ENCODE measurements around the gene SBNO2.
A peak's percentile ranks its signal among the peaks of the same experiment; 100 is the strongest.
"Not testable (repeated sequence)": the region's sequence is repeated elsewhere in the genome, so short reads cannot be mapped to it uniquely, and the experiment has no call there.

SBNO2 gene

DNA sequence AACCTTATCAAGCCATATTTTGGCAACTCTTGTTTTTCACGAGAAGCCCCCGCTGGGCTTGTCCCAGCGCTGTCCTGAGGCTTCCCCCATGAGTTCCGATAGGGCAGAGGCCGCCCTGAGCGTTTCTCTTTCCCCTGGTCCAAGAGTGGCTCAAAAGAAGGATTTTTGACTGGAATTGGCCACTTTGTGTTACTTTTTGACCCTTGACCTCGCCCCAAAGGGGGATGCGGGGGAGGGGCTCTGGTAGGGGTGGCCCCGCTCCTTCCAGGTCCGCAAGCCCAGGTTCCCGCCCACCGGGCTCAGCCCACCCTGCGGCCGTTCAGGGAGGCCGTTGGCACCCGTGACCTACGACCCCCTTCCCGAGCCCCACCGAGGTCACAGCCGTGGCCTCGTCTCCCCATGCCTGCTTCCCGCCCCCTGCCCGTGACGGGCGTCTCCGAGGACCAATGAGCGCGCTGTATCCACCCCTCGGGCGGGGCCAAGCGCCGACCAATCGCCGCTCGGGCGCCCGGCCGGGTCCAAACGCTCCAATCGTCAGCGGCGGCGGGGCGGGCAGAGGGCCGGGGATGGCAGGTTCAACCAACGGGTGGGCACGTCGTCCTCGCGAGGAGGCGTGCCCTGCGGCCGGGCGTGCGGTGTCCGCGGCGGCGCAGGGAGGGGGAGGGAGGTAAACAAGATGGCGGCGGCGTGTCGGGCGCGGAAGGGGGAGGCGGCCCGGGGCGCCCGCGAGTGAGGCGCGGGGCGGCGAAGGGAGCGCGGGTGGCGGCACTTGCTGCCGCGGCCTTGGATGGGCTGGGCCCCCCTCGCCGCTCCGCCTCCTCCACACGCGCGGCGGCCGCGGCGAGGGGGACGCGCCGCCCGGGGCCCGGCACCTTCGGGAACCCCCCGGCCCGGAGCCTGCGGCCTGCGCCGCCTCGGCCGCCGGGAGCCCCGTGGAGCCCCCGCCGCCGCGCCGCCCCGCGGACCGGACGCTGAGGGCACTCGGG, 31.3 kb upstream of the SBNO2 start, which contains the start of gene STK11:
STK11 (plus strand) TSS at position 665 of the 986 bp plus-strand sequence. CDS start 1,136 bp downstream, outside the sequence.
- H3K4me3 ChIP-seq (ENCODE audit: low read depth, low read length): peak within 1 kb of the TSS; percentile 92
- TF ChIP-seq, protein P1, sequence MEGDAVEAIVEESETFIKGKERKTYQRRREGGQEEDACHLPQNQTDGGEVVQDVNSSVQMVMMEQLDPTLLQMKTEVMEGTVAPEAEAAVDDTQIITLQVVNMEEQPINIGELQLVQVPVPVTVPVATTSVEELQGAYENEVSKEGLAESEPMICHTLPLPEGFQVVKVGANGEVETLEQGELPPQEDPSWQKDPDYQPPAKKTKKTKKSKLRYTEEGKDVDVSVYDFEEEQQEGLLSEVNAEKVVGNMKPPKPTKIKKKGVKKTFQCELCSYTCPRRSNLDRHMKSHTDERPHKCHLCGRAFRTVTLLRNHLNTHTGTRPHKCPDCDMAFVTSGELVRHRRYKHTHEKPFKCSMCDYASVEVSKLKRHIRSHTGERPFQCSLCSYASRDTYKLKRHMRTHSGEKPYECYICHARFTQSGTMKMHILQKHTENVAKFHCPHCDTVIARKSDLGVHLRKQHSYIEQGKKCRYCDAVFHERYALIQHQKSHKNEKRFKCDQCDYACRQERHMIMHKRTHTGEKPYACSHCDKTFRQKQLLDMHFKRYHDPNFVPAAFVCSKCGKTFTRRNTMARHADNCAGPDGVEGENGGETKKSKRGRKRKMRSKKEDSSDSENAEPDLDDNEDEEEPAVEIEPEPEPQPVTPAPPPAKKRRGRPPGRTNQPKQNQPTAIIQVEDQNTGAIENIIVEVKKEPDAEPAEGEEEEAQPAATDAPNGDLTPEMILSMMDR (IDR thresholded peaks at IDR 0.05; ENCODE audit: borderline replicate concordance, insufficient read depth, low read depth, low read length): no peak

DNA sequence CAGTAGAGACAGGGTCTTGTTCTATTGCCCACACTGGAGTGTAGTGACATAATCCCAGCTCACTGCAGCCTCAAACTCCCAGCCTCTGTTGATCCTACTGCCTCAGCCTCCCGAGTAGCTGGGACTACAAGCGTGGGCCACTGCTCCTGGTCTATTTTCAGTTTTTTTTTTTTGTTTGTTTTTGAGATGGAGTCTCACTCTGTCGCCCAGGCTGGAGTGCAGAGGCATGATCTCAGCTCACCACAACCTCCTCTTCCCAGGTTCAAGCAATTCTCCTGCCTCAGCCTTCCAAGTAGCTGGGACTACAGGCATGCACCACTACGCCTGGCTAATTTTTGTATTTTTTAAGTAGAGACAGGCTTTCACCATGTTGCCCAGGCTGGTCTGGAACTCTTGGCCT, 26.5 kb upstream of the SBNO2 start:
- not testable (repeated sequence) for H3K4me3 ChIP-seq (ENCODE audit: low read depth, low read length)

DNA sequence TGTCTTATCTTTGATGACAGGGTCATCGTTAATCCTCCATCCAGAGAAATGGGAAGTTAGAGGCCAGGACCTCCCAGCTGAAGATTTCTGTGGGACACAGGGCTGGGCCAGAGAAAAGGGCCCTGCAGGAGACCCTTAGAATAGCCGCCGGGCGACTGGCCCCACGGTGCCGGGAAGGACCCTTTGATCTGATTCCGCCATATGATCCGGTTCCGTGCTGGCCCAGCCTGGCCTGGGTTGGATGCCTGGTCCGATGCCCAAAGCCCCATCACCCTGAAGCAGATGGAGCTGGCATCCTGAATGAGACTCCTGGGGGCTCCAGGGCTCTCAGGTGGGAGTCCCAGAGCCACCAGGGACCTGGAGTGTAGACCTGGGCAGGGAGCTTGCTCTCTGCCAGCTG, 25.5 kb upstream of the SBNO2 start:
- TF ChIP-seq, protein P1 (IDR thresholded peaks at IDR 0.05; ENCODE audit: borderline replicate concordance, insufficient read depth, low read depth, low read length): no peak

DNA sequence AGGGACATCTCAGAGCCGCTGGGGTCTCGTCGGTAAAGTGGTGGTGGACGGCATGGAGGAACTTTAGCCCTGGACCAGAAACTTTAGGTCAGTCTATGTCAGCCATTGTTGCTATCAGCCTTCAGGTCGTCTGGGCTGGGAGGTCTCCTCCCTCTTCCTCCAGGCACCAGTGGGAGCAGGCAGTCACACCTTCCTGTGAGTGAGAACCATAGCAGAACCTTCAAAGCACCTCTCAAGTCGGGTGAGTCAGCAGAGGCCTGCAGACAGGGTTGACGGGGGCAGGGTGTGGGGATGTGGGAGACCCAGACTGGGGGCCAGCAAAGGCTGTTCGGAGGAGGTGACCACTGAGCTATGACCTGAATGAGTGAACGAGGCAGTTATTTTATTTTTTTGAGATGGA, 15.4 kb upstream of the SBNO2 start:
- TF ChIP-seq, protein P1 (IDR thresholded peaks at IDR 0.05; ENCODE audit: borderline replicate concordance, insufficient read depth, low read depth, low read length): no peak
- H3K4me3 ChIP-seq (ENCODE audit: low read depth, low read length): no peak overlapping the region

More for the DNA sequence above, 25.5 kb upstream of the SBNO2 start:
- no peak overlapping the region for H3K4me3 ChIP-seq (ENCODE audit: low read depth, low read length)

DNA sequence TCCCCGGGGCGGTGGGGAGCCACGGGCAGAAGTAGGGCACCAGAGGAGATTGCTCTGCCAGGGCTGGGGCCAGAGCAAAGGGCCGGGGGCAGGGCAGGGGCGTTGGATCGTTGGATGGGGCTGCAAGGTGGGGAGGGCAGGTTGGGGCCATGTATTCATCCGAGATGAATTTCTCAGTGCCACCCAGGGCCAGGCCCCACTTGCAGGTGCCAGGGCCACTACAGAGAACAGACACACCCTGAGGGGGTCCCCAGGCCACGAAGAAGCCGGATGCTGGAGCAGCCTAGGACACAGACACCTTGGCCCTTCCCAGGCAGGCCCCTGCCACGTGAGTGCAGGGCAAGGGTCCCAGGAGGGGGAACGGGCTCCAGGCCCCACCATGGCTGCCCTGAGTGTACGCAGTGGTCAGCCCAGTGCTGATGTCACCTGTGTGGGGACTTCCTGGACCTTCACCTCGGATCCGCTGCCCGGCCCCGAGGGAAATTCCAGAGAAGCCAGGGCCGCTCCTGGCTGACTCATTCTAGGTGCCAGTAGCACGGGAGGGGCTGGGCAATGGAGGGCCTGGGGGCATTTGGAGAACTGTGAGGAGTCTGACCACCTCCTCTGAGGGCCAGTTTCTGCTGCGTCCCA, 9.6 kb upstream of the SBNO2 start:
- no peak overlapping the region for H3K4me3 ChIP-seq (ENCODE audit: low read depth, low read length)
- TF ChIP-seq, protein P1 (IDR thresholded peaks at IDR 0.05; ENCODE audit: borderline replicate concordance, insufficient read depth, low read depth, low read length): no peak

DNA sequence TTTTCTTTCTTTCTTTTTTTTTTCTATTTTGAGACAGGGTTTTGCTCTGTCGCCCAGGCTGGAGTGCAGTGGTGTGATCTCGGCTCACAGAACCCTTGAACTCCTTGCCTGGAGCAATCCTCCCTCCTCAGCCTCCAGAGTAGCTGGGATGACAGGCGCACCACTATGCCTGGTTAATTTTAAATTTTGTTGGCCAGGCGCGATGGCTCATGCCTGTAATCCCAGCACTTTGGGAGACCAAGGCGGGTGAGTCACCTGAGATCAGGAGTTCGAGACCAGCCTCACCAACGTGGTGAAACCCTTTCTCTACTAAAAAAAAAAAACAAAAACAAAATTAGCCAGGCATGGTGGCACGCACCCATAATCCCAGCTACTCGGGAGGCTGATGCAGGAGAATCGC, 8.7 kb upstream of the SBNO2 start:
- no peak overlapping the region for H3K4me3 ChIP-seq (ENCODE audit: low read depth, low read length)
- TF ChIP-seq, protein P1 (IDR thresholded peaks at IDR 0.05; ENCODE audit: borderline replicate concordance, insufficient read depth, low read depth, low read length): no peak

DNA sequence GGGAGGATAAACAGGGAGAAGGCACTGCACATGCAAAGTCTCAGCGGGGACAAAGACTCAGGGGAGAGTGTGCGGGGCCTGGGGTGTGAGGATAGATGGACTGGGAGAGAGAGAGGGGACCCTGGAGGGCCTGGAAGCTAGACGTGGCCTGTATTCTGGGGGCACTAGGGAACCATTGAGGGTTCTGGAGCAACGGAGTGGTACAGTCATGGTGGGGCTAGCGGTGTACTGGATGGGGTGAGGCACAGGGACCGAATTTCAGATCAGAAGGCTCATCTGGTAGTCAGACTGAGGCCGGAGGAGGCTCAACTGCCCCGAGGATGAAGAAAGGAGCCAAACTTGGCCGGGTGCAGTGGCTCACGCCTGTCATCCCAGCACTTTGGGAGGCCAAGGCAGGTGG, 8.0 kb upstream of the SBNO2 start:
- TF ChIP-seq, protein P1 (IDR thresholded peaks at IDR 0.05; ENCODE audit: borderline replicate concordance, insufficient read depth, low read depth, low read length): no peak

More for the DNA sequence above, 8.0 kb upstream of the SBNO2 start:
- H3K4me3 ChIP-seq (ENCODE audit: low read depth, low read length): no peak overlapping the region
